Adrenal gland (tissue), 5 donors: ENCODE results near the gene TAS2R20.

ENCODE experiments used
- POLR2A ChIP-seq, 2 donors: fragments of 450-650 bp; IDR thresholded peaks; one replicate each; pipeline ENCODE4 v1.6.1; 2017; ENCODE audit warnings: antibody characterized with exemption in 2 of 2, mild to moderate bottlenecking in 2 of 2, moderate library complexity in 1 of 2
- TF ChIP-seq, protein P1 (sequence below), 6 experiments: fragments of 450-650 bp in 4 of 6; fragments of 200-600 bp in 2 of 6; sonication (generic) in 1 of 6; IDR thresholded peaks; 1 replicate in 5 of 6; 2 replicates in 1 of 6; pipeline versions ENCODE4 v1.5.1 to v1.8.0; 2016 to 2021; ENCODE audit warnings: antibody characterized with exemption in 6 of 6, mild to moderate bottlenecking in 2 of 6, moderate library complexity in 1 of 6
- donor health status: DM: no; HTN: no; CAD: no.

DNA sequence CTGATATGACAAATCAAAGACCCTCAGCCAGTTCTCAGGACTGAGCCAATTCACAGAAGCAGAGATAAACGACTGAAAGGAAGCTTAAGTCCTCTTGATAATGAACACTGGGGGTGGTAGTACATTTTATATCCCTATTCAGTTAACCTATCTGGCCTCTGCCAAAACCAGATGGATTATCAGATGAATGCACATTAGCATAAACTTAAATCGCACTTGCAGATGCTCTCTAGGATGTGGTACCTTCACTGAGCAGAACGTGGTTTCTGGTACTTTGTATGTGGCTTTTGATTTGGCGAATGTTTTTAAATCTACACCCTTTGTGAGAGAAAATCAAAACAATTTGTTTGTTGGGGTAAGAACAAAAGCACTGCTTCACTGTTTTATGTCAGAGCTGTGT is 37.9 kb downstream of the TAS2R20 start:
- TF ChIP-seq, protein P1, sequence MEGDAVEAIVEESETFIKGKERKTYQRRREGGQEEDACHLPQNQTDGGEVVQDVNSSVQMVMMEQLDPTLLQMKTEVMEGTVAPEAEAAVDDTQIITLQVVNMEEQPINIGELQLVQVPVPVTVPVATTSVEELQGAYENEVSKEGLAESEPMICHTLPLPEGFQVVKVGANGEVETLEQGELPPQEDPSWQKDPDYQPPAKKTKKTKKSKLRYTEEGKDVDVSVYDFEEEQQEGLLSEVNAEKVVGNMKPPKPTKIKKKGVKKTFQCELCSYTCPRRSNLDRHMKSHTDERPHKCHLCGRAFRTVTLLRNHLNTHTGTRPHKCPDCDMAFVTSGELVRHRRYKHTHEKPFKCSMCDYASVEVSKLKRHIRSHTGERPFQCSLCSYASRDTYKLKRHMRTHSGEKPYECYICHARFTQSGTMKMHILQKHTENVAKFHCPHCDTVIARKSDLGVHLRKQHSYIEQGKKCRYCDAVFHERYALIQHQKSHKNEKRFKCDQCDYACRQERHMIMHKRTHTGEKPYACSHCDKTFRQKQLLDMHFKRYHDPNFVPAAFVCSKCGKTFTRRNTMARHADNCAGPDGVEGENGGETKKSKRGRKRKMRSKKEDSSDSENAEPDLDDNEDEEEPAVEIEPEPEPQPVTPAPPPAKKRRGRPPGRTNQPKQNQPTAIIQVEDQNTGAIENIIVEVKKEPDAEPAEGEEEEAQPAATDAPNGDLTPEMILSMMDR (IDR thresholded peaks at IDR 0.05), result no peak
- no peak for TF ChIP-seq POLR2A (IDR thresholded peaks at IDR 0.05)
